HG03354 (cell line): ENCODE measurements around the gene ECE2.

Experiments used
- ATAC-seq: cut with Tn5 transposase; IDR thresholded peaks from one replicate; pipeline ENCODE4 v1.9.1; 2021; ENCODE audit warnings: mild to moderate bottlenecking; ENCODE audit not compliant: unreplicated experiment, poor library complexity, severe bottlenecking

The ECE2 gene

DNA sequence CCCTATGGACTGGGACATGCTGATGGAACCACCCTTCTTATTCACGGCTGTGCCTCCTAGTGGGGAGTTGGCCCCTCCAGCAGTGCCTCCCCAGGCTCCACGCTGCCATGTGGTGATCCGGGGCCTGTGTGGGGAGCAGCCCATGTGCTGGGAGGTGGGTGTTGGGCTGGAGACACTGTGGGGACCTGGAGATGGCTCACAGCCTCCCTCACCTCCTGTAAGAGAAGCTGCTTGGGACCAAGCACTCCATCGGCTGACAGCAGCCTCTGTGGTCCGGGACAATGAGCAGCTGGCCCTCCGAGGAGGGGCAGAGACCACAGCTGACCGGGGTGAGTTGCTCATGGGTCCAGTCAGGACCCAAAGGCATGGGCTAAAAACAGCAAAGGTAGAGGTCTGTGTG lies 36.1 kb upstream of the ECE2 start:
- no peak for ATAC-seq

DNA sequence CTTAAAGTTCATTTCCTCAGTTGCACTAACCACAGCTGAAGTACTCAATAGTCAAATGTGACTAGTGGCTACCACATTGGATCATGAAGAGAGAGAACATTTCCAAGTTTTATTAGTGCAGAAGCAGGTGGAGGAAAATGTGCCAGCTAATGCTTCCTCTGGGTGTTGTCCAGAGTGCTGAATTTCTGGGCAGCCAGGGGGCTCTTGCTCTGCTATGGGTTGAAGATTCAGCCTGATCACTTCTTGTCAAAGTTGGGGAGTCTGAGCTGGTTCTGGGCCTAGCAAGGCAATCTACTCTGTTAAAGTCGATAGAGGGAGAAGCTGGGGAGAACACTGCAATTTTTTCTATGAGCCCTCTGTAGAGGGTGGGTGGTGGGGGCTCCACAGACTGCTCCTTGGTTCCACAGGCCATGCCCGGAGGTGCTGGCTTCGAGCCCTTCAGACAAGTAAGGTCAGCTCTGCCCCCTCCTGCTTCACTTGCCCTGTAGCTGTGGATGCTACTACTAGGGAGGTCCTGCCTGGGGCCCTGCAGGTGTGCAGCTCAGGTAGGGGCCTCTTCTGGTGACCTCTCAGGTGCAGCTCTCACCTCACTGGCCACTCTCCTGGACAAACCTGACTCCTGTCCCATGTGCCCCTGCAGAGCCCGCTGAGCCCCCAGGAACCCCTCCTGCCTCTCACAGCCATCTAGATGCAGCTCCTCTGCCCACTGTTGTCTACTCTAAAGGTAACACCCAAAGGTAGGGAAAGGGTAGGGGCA lies 35.3 kb upstream of the ECE2 start:
- ATAC-seq, result no peak

DNA sequence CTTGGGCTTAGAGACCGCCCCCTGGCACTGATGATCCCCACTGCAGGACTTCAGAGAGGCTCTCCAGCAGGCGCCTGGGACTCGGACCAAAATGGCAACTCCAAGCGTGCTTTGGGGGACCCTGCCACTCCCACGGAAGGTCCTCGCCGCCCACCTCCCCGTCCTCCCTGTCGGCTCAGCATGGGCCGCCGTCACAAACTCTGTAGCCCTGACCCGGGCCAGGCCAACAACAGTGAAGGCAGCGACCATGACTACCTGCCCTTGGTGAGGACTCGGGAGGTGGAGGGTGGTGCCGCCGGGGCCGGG lies 34.7 kb upstream of the ECE2 start:
- ATAC-seq, result no peak

DNA sequence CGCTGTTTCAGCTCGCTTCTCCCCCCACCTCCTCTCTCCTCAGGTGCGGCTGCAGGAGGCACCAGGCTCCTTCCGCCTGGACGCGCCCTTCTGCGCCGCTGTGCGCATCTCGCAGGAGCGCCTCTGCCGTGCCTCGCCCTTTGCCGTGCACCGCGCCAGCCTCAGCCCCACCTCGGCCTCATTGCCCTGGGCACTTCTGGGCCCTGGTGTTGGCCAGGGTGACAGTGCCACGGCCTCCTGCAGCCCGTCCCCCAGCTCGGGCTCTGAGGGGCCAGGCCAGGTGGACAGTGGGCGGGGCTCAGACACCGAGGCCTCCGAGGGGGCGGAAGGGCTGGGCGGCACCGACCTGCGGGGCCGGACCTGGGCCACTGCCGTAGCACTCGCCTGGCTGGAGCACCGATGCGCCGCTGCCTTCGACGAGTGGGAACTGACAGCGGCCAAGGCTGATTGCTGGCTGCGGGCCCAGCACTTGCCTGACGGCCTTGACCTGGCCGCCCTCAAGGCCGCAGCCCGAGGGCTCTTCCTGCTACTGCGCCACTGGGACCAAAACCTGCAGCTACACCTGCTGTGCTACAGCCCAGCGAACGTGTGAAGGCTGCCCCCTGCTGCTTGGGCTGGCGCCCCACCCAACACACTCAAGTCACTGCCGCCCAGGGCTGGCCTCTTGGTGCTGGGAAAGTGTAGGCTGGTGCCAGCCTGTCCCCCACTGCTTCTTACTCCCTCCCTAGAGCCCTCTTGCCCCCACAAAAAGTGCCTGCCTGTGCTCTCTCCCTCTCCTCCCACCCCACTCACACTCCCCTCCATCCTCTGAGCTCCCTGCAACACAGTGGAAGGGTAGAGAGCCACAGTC lies 34.1 kb upstream of the ECE2 start:
- no peak for ATAC-seq

DNA sequence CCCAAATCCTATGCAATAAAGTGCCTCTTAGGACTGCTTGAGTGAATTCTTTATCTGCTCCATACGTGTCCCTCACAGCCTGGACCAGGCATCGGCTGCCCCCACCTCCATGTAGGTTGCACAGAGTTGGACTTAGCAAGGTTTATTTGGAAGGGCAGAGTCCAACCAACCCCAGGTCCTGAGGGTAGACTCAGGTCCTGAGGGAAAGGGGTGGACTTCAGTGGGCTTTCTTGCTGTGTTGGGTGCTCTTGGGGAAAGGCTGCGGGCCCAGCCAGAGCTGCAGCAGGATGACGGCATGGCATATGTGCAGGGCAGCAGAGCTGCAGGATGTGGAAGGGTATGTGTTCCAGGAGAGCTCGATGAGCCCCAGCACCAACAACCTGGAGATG lies 33.5 kb upstream of the ECE2 start:
- ATAC-seq, result no peak

DNA sequence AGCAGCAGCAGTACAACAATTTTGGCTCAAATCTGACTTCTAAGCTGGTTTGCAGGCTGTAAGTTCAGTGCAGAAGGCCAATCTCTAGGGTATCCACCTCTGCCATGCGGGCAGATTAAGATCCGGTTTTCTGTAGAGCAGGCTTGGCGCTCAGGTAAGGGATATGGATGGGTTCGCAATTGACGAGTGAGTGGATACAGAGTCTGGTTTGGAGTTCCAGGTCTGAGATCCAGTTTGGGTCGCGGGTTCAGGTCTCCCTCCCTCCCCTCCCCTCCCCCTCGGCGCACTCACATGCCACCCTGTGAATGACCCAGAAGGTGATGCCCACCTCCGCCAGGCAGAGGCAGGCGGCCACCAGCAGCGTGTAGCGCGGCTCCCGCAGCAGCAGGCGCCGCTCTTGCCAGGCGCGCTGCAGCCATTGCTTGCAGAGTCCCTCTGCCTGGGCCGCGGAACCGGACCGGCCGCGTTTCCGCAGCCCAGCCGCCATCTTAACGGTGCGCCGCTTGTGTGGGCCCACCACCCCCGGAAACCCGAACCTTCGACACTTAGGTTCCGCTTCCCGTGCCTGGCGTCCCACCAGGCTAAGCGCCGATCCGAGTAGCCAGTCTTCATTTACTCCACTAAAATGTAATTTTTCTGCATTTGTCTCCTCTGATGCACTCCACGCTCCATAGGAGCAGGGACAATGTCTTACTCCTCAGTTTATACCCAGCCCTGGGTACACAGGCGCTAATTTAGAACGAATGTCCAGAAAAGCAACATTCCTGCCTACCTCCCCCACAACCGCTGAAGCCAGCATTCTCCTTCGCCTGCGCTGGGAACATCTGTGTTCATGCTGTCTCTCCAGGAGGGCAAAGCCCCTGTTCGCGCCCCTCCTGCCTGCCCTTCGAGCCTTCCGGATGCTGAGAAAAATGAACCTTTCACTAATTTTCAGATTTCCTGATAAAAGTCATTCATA lies 27.1 kb upstream of the ECE2 start, which contains the start of gene ALG3:
Gene ALG3, minus strand, starts transcription at position 509 of the 958 bp plus-strand sequence. Its CDS starts 22 bp downstream, at position 487.
- ATAC-seq, result peak; percentile 58

DNA sequence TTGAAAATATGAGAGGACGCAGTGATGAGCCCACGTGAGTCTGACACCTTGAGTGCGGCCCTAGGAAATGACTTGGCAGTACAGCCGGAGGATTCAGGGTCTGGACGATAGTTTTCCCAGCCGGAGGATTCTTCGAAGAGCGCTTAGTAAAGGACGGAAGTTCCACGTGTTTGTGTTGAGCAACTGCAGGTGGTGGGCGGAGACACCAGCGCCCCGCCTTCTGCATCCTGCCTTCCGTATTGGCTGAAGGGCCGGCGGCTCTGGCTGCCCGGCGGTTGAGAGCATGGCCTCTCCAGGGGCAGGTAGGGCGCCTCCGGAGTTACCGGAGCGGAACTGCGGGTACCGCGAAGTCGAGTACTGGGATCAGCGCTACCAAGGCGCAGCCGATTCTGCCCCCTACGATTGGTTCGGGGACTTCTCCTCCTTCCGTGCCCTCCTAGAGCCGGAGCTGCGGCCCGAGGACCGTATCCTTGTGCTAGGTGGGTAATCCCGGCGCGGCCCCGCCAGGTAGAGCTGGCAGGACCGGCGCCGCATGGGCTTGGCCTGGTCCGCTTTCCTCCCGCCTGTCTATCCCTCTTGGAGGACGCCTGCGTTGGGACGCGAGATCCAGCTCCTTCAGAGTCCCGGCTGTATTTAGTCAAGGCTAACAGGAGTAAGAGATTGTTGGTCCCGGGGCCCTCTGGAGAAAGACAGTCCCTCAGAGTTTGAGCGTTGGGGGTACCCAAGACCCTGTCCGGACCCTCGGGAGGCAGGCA lies 26.2 kb upstream of the ECE2 start, which contains the start of gene EEF1AKMT4:
Gene EEF1AKMT4, plus strand, starts transcription at position 261 of the 755 bp plus-strand sequence. Its CDS starts 23 bp downstream, at position 284.
- peak; percentile 91 for ATAC-seq

DNA sequence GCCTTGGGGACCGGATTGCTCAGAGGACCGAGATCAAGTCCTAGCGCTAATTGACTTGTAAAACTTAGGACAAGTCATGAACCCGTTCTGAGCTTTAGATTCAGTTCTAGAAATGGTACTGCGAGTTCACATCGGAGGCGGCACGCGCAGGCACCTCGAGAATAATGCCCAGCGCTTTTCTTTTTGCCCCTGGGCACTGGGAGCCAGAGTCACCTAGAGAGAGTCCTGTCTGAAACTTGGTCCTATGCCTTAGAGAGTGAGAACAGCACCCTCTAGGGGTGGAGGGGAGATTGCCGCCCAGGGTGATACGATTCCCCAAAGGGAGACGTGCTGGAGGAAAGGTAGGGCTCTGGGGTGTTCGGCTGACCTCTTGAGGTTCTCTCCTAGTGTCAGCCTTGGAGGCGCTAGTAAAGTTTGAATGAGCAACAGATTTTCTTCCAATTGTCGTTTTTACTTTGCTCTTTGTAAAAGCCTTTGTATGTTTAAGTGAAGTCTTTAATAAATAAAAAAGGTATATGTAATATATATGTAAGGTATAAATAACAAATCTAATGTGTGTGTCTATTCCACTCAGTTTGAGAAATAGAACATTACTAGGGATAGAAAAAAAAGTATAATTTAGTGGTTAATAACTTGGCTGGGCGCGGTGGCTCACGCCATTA lies 25.5 kb upstream of the ECE2 start:
- ATAC-seq, result peak; percentile 68

DNA sequence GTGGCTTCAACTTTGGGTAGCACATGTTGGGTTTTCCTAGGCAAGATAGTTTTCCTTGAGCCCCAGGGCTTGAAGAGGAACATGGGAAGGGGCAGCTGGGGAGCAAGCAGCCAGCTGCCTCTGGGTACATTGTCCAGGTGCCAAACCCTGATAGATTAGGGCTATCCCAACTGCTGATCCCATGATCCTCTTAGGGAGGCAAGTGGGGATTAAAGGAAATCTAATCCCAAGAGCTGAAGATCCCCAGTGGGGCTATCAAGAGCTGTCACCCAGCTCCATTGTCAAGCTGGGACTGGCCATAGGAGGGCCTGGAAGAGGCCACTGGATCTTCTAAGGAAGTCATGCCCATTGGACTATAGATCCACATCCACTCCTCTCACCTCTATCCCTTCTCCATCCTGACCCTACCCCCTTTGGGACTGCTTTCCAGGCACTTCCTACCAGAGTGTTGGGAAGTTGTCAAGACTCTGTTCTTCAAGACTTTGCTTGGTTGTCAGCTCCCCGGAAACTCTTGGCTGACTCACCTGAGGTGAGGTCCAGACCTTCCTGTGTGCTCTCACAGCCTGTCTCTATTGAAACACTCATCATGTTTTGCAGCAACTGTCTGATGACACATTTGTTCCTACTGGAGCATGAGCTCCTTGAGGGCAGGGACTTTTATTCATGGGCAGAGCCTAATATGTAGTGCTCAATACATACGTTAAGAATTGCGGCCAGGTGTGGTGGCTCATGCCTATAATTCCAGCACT lies 20.4 kb upstream of the ECE2 start:
- ATAC-seq, result no peak

DNA sequence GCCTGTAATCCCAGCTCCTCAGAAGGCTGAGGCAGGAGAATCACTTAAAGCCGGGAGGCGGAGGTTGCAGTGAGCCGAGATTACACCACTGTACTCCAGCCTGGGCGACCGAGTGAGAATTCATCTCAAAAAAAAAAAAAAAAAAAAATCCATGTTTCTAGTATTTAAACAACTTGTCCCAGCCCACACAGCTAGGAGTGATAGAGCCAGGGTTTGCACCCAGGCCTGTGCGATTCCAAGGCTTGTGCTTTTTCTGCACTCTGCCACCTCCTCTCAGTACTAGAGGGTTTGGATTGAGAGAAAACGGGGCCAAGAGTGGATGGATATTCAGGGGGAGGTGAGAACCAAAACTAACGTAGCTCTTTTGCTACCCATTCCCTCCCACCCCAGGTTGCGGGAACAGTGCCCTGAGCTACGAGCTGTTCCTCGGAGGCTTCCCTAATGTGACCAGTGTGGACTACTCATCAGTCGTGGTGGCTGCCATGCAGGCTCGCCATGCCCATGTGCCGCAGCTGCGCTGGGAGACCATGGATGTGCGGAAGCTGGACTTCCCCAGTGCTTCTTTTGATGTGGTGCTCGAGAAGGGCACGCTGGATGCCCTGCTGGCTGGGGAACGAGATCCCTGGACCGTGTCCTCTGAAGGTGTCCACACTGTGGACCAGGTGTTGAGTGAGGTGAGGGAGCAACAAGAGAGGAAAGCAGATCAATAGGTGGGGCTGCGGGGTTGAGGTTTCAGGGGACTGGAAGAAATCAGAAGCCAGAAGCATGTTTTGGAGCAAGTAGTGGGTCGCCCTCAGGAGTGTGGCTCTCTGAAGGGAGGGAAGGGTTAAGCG lies 18.5 kb upstream of the ECE2 start:
- ATAC-seq, result no peak

DNA sequence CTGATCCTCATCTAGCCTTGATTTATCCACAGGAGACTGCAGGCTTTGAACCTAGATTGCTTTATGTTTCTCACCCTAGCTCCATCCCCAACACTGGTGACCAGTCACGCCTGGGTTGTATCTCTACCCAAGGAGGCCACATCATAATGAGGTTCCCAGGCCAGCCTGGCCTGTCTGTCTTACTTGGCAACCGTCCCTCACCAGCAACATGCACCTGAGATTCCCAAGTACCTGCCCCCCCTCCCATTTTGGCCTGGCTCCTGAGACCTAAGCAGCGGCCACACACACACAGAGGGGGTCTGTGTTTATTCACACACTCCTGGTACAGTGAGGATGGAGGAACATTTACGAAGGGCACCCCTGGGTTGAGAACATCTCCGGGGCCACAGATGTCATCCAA lies 16.9 kb upstream of the ECE2 start:
- no peak for ATAC-seq

DNA sequence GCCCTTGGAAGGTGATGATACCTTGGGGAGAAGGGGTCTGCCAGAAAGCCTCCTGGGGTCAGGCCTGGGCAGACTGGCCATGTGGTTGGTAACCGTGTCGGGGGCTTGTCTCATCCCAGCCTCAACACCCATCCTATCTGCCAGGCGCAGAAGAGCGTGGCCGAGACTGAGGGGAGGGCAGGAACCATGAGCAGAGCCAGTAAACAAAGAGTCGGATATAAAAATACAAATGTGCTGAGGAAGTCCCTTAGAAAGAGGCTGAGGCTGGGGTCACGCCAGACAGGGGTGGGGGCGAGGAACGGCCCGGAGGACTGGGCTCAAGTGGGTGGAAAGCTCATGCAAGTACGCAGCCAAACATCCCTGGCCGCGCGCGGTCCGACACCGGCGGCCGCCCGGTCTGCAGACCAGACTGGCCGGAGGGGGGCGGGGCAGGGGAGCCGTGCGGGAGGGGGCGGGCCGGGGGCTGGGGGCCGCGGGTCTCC lies 16.4 kb upstream of the ECE2 start:
- no peak for ATAC-seq

DNA sequence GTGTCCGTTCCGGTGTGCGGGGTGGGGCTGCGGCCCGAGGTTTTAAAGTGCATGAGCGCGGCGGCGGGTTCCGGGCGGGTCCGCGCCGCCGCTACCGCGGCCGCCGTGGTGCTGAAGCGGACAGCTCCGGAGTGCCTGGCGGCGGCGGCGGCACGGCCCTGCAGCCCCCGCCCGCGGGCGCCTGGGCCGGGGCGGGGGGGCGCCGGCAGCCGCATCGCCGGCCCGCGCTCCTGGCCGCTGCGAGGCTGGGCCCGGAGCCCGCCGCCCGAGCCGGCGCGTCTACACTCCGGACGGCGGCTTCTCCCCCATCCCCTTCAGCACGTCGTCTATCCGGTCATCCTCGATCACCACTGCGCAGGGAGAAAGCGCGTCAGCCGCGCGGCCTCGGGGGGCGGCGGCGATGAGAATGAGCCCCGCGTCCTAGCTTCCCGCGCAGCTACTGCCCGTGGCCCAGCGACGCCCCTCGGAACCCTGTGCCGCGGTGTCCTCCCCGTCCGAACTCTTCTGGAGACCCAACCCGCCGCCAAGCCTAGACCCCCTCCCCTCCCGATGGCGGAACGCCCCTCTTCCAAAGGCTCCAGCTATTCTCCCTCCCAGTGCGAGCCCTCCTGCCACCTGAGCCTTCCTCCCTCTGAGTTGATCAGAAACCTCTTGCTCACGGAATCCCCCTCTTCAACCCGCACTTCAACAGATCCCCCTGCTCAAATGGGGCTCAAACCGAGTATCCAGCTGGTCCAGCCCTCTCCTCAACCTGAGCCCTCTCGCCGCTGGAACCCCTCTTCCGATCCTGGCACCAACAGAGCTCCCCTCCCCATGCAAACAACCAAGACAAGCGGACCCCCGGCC lies 15.7 kb upstream of the ECE2 start:
- no peak for ATAC-seq

DNA sequence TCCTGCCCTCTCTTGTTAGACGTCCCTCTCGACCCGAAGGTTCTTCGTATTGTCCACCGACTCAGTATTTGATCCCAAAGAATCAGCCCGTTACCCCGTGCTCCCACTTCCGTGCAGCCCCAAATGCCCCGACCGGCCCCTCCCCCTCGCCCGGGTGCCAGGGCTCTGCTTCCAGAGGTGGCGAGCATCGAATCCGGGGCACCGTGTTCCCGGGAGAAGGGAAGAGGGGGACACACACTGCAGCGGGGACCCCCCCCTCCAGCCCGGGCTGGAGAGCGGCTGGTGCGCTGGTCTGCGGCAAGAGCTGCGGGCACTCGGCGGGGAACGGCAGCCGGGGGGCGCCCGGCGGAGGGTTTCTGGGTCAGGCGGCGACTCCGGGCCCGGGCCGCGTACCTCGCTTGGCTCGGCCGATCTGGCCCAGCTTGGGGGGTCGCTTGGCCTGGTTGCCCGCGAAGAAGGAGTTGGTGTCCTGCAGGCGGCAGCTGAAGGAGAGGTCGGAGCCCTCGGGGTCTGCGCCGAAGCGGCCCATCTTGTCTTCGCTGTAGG lies 15.0 kb upstream of the ECE2 start:
- peak; percentile 3 for ATAC-seq

DNA sequence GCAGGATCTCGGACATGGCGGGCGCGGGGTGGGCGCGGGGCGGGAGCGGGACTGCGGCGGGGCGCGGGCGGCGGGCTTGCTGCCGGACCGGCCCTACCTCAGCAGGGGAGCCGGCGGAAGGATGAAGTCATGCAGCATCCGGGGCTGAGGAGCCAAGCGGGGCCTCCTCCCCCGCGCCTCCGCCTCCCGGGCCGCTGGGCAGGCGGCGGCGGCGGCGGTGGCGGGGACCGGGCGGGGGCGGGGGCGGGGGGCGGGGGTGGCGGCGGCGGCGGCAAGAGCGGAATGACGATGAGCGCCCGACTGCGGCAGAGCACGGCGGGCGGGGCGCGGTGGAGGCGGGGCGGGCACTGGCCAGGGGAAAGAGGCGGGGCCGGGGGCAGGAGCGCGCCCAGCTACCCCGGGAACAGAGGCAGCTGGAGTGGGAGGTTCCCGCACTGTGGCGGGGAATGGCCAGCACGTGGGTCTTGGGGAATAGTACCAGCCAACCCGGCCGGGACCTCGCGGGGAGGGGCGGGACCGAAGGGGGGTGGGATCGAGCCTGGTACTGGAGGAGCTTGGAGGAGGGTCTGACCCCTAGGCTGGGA lies 14.5 kb upstream of the ECE2 start, which contains the start of gene CAMK2N2:
Gene CAMK2N2, minus strand, starts transcription at position 284 of the 584 bp plus-strand sequence. Its CDS starts 268 bp downstream, at position 16.
- ATAC-seq, result peak; percentile 65
